ENCODE results near the gene PCDHB8. TPM values are rescaled to one million over a fixed set of nuclear protein-coding genes. Genes with fewer than 3 reads are reported as not detected.
"Not testable (repeated sequence)": the region's sequence is repeated elsewhere in the genome, so short reads cannot be mapped to it uniquely, and the experiment has no call there.

The PCDHB8 gene
- total and polyA plus RNA-seq, 4 donors = 0.03 to 0.14 (median 0.08) TPM; not detected in 1

- H3K27me3 ChIP-seq (ENCODE audit: control insufficient read depth in 4 of 4, insufficient read depth in 4 of 4, low read length in 3 of 4) = peaks cover 0 to 5% (median 2%) of the 10 kb centered on the region in 4 donors
- WGBS = 22% methylated on average over 15 of the region's 15 CpGs
- no peak within 1 kb of the TSS for H3K9ac ChIP-seq (ENCODE audit: low read depth in 1 of 2, low read length in 2 of 2)
- no peaks in the 10 kb centered on the region for H3K4me1 ChIP-seq (ENCODE audit: control insufficient read depth in 4 of 4, insufficient read depth in 4 of 4, low read length in 3 of 4)
- no peak for DNase-seq (ENCODE audit: low spot score)
- no peak for TF ChIP-seq FOXA2 (IDR thresholded peaks at IDR 0.05)
- peak; percentile 27 to 42 for TF ChIP-seq RAD21 (IDR thresholded peaks at IDR 0.05)
- H3K9me3 ChIP-seq (ENCODE audit: control insufficient read depth in 4 of 4, low read length in 3 of 4) = peaks cover 28 to 61% (median 36%) of the 10 kb centered on the region in 4 donors
- H3K36me3 ChIP-seq (ENCODE audit: control insufficient read depth in 4 of 4, insufficient read depth in 3 of 4, low read depth in 1 of 4, low read length in 3 of 4) = peaks cover 0 to 5% (median 0%) of the 10 kb centered on the region in 4 donors
- H3K4me3 ChIP-seq (ENCODE audit: low read depth in 1 of 3, low read length in 3 of 3) = peak within 1 kb of the TSS; percentile 20 to 54 (median 38)
- H3K27ac ChIP-seq (ENCODE audit: low read depth in 1 of 2, low read length in 2 of 2) = no peak within 1 kb of the TSS
Measured at GRCh38 chr5:141223112-141223783, 45.7 kb downstream of the PCDHB8 start, which contains the start of gene PCDHB14. Gene PCDHB14 (plus strand): TSS chr5:141223343. CDS start chr5:141223506, 163 bp downstream.

GRCh38 chr5:141224844-141225243 lies 47.3 kb downstream of the PCDHB8 start:
- H3K27ac ChIP-seq (ENCODE audit: low read depth in 1 of 2, low read length in 2 of 2); H3K36me3 ChIP-seq (ENCODE audit: control insufficient read depth in 4 of 4, insufficient read depth in 3 of 4, low read depth in 1 of 4, low read length in 3 of 4); DNase-seq (ENCODE audit: low spot score); H3K27me3 ChIP-seq (ENCODE audit: control insufficient read depth in 4 of 4, insufficient read depth in 4 of 4, low read length in 3 of 4); H3K4me3 ChIP-seq (ENCODE audit: low read depth in 1 of 3, low read length in 3 of 3); H3K4me1 ChIP-seq (ENCODE audit: control insufficient read depth in 4 of 4, insufficient read depth in 4 of 4, low read length in 3 of 4); H3K9ac ChIP-seq (ENCODE audit: low read depth in 1 of 2, low read length in 2 of 2): not testable (repeated sequence)
- WGBS = 24% methylated on average over 33 of the region's 40 CpGs
- peaks cover 21 to 52% (median 30%) of the 10 kb centered on the region in 4 donors for H3K9me3 ChIP-seq (ENCODE audit: control insufficient read depth in 4 of 4, low read length in 3 of 4)

- not testable (repeated sequence) for H3K27ac ChIP-seq (ENCODE audit: low read depth in 1 of 2, low read length in 2 of 2); H3K4me1 ChIP-seq (ENCODE audit: control insufficient read depth in 4 of 4, insufficient read depth in 4 of 4, low read length in 3 of 4); DNase-seq (ENCODE audit: low spot score); H3K36me3 ChIP-seq (ENCODE audit: control insufficient read depth in 4 of 4, insufficient read depth in 3 of 4, low read depth in 1 of 4, low read length in 3 of 4); H3K9ac ChIP-seq (ENCODE audit: low read depth in 1 of 2, low read length in 2 of 2); H3K27me3 ChIP-seq (ENCODE audit: control insufficient read depth in 4 of 4, insufficient read depth in 4 of 4, low read length in 3 of 4); H3K4me3 ChIP-seq (ENCODE audit: low read depth in 1 of 3, low read length in 3 of 3)
- 36% methylated on average over 30 of the region's 30 CpGs for WGBS
- peaks cover 19 to 47% (median 31%) of the 10 kb centered on the region in 4 donors for H3K9me3 ChIP-seq (ENCODE audit: control insufficient read depth in 4 of 4, low read length in 3 of 4)
Measured at GRCh38 chr5:141225421-141225820, 47.8 kb downstream of the PCDHB8 start.

Other genes starting within 250 kb of the PCDHB8 start
Only the 30 nearest of the 36 such genes appear.
- 1 to 10 TPM in 1 of 2 donors, under 1 TPM in 1; 0.93 to 1.8 TPM for gene PCDHAC2, start 211.3 kb upstream of the PCDHB8 start, total RNA-seq
- under 1 TPM; 0.50 to 0.63 TPM for gene PCDHAC2, start 211.3 kb upstream of the PCDHB8 start, polyA plus RNA-seq
- not detected for gene PCDHB1, start 126.4 kb upstream of the PCDHB8 start, total RNA-seq
- not detected for gene PCDHB1, start 126.4 kb upstream of the PCDHB8 start, polyA plus RNA-seq
- under 1 TPM; 0.08 to 0.09 TPM for gene PCDHB2, start 83.2 kb upstream of the PCDHB8 start, total RNA-seq
- gene PCDHB2, start 83.2 kb upstream of the PCDHB8 start, polyA plus RNA-seq = under 1 TPM in 1 of 2 donors, not detected in 1; 0.05 TPM
- under 1 TPM; 0.08 to 0.09 TPM for gene PCDHB3, start 77.3 kb upstream of the PCDHB8 start, total RNA-seq
- under 1 TPM in 1 of 2 donors, not detected in 1; 0.09 TPM for gene PCDHB3, start 77.3 kb upstream of the PCDHB8 start, polyA plus RNA-seq
- gene PCDHB4, start 56.0 kb upstream of the PCDHB8 start, total RNA-seq = under 1 TPM; 0.14 to 0.17 TPM
- gene PCDHB4, start 56.0 kb upstream of the PCDHB8 start, polyA plus RNA-seq = under 1 TPM; 0.17 to 0.36 TPM
- gene PCDHB5, start 42.6 kb upstream of the PCDHB8 start, total RNA-seq = under 1 TPM; 0.42 TPM
- gene PCDHB5, start 42.6 kb upstream of the PCDHB8 start, polyA plus RNA-seq = under 1 TPM; 0.17 to 0.33 TPM
- gene PCDHB6, start 27.7 kb upstream of the PCDHB8 start, total RNA-seq = under 1 TPM in 1 of 2 donors, not detected in 1; 0.05 TPM
- under 1 TPM; 0.04 to 0.06 TPM for gene PCDHB6, start 27.7 kb upstream of the PCDHB8 start, polyA plus RNA-seq
- gene PCDHB7, start 5.1 kb upstream of the PCDHB8 start, total RNA-seq = under 1 TPM; 0.08 to 0.09 TPM
- gene PCDHB7, start 5.1 kb upstream of the PCDHB8 start, polyA plus RNA-seq = under 1 TPM in 1 of 2 donors, not detected in 1; 0.21 TPM
- under 1 TPM; 0.09 to 0.17 TPM for gene PCDHB16, start 4.6 kb downstream of the PCDHB8 start, total RNA-seq
- under 1 TPM; 0.14 to 0.31 TPM for gene PCDHB16, start 4.6 kb downstream of the PCDHB8 start, polyA plus RNA-seq
- under 1 TPM; 0.09 to 0.25 TPM for gene PCDHB9, start 9.4 kb downstream of the PCDHB8 start, total RNA-seq
- under 1 TPM; 0.03 to 0.07 TPM for gene PCDHB9, start 9.4 kb downstream of the PCDHB8 start, polyA plus RNA-seq
- under 1 TPM; 0.14 to 0.17 TPM for gene PCDHB10, start 14.6 kb downstream of the PCDHB8 start, total RNA-seq
- under 1 TPM; 0.07 TPM for gene PCDHB10, start 14.6 kb downstream of the PCDHB8 start, polyA plus RNA-seq
- gene PCDHB11, start 21.8 kb downstream of the PCDHB8 start, total RNA-seq = under 1 TPM; 0.23 to 0.33 TPM
- under 1 TPM; 0.08 to 0.09 TPM for gene PCDHB11, start 21.8 kb downstream of the PCDHB8 start, polyA plus RNA-seq
- gene PCDHB12, start 30.9 kb downstream of the PCDHB8 start, total RNA-seq = under 1 TPM; 0.28 to 0.33 TPM
- gene PCDHB12, start 30.9 kb downstream of the PCDHB8 start, polyA plus RNA-seq = under 1 TPM; 0.06 to 0.12 TPM
- gene PCDHB13, start 36.1 kb downstream of the PCDHB8 start, total RNA-seq = under 1 TPM; 0.19 to 0.42 TPM
- under 1 TPM; 0.11 to 0.17 TPM for gene PCDHB13, start 36.1 kb downstream of the PCDHB8 start, polyA plus RNA-seq
- gene PCDHB14, start 45.6 kb downstream of the PCDHB8 start, total RNA-seq = under 1 TPM; 0.42 to 0.47 TPM
- under 1 TPM; 0.10 to 0.23 TPM for gene PCDHB14, start 45.6 kb downstream of the PCDHB8 start, polyA plus RNA-seq
- under 1 TPM; 0.28 to 0.59 TPM for gene PCDHB15, start 67.6 kb downstream of the PCDHB8 start, total RNA-seq
- gene PCDHB15, start 67.6 kb downstream of the PCDHB8 start, polyA plus RNA-seq = under 1 TPM; 0.21 to 0.52 TPM
- gene SLC25A2, start 126.3 kb downstream of the PCDHB8 start, total RNA-seq = under 1 TPM; 0.19 to 0.42 TPM
- gene SLC25A2, start 126.3 kb downstream of the PCDHB8 start, polyA plus RNA-seq = not detected
- gene TAF7, start 143.0 kb downstream of the PCDHB8 start, total RNA-seq = 10 to 100 TPM; 25.7 to 36.3 TPM
- 10 to 100 TPM; 23.5 to 30.8 TPM for gene TAF7, start 143.0 kb downstream of the PCDHB8 start, polyA plus RNA-seq
- under 1 TPM; 0.05 to 0.08 TPM for gene PCDHGA1, start 152.7 kb downstream of the PCDHB8 start, total RNA-seq
- under 1 TPM in 1 of 2 donors, not detected in 1; 0.05 TPM for gene PCDHGA1, start 152.7 kb downstream of the PCDHB8 start, polyA plus RNA-seq
- gene PCDHGA2, start 161.0 kb downstream of the PCDHB8 start, total RNA-seq = under 1 TPM; 0.23 to 0.42 TPM
- gene PCDHGA2, start 161.0 kb downstream of the PCDHB8 start, polyA plus RNA-seq = under 1 TPM; 0.26 to 0.46 TPM
- gene PCDHGA3, start 166.0 kb downstream of the PCDHB8 start, total RNA-seq = under 1 TPM; 0.09 to 0.59 TPM
- under 1 TPM; 0.25 to 0.32 TPM for gene PCDHGA3, start 166.0 kb downstream of the PCDHB8 start, polyA plus RNA-seq
- under 1 TPM; 0.14 to 0.75 TPM for gene PCDHGB1, start 172.3 kb downstream of the PCDHB8 start, total RNA-seq
- gene PCDHGB1, start 172.3 kb downstream of the PCDHB8 start, polyA plus RNA-seq = under 1 TPM; 0.10 to 0.11 TPM
- under 1 TPM; 0.23 to 0.92 TPM for gene PCDHGA4, start 177.2 kb downstream of the PCDHB8 start, total RNA-seq
- gene PCDHGA4, start 177.2 kb downstream of the PCDHB8 start, polyA plus RNA-seq = under 1 TPM; 0.15 to 0.21 TPM
- gene PCDHGB2, start 182.2 kb downstream of the PCDHB8 start, total RNA-seq = 1 to 10 TPM in 1 of 2 donors, under 1 TPM in 1; 0.47 to 1.0 TPM
- gene PCDHGB2, start 182.2 kb downstream of the PCDHB8 start, polyA plus RNA-seq = under 1 TPM in 1 of 2 donors, not detected in 1; 0.28 TPM
- under 1 TPM; 0.09 to 0.50 TPM for gene PCDHGA5, start 186.4 kb downstream of the PCDHB8 start, total RNA-seq
- under 1 TPM; 0.04 to 0.08 TPM for gene PCDHGA5, start 186.4 kb downstream of the PCDHB8 start, polyA plus RNA-seq
- 1 to 10 TPM in 1 of 2 donors, under 1 TPM in 1; 0.37 to 1.2 TPM for gene PCDHGB3, start 192.5 kb downstream of the PCDHB8 start, total RNA-seq
- gene PCDHGB3, start 192.5 kb downstream of the PCDHB8 start, polyA plus RNA-seq = under 1 TPM in 1 of 2 donors, not detected in 1; 0.07 TPM
- under 1 TPM; 0.37 to 0.67 TPM for gene PCDHGA6, start 196.1 kb downstream of the PCDHB8 start, total RNA-seq
- gene PCDHGA6, start 196.1 kb downstream of the PCDHB8 start, polyA plus RNA-seq = under 1 TPM; 0.08 to 0.18 TPM
- gene PCDHGA7, start 205.0 kb downstream of the PCDHB8 start, total RNA-seq = under 1 TPM; 0.19 to 0.67 TPM
- under 1 TPM; 0.21 TPM for gene PCDHGA7, start 205.0 kb downstream of the PCDHB8 start, polyA plus RNA-seq
- 1 to 10 TPM; 1.7 to 2.8 TPM for gene PCDHGB4, start 209.9 kb downstream of the PCDHB8 start, total RNA-seq
- 1 to 10 TPM in 1 of 2 donors, under 1 TPM in 1; 0.76 to 1.4 TPM for gene PCDHGB4, start 209.9 kb downstream of the PCDHB8 start, polyA plus RNA-seq
- under 1 TPM; 0.14 to 0.75 TPM for gene PCDHGA8, start 214.8 kb downstream of the PCDHB8 start, total RNA-seq
- gene PCDHGA8, start 214.8 kb downstream of the PCDHB8 start, polyA plus RNA-seq = under 1 TPM; 0.02 to 0.13 TPM

All from liver (tissue), 9 donors.